WTC11 (cell line): ENCODE measurements around the gene ZNF711.
"Not testable (repeated sequence)": the region's sequence is repeated elsewhere in the genome, so short reads cannot be mapped to it uniquely, and the experiment has no call there.

Experiments used
- ATF1 ChIP-seq: sonication (generic); formaldehyde crosslinking; IDR thresholded peaks from 2 replicates; pipeline ENCODE4 v1.8.1; 2023; ENCODE audit warnings: mild to moderate bottlenecking, moderate library complexity, missing genetic modification reagents
- ATF3 ChIP-seq: sonication (generic); formaldehyde crosslinking; conservative IDR thresholded peaks from 2 replicates; pipeline ENCODE4 v1.8.1; 2022; ENCODE audit warnings: mild to moderate bottlenecking, missing genetic modification reagents
- CTCF ChIP-seq: fragments of 200-600 bp; IDR thresholded peaks from 2 replicates; pipeline ENCODE4 v1.8.0; 2022; ENCODE audit warnings: antibody characterized with exemption
- HMGXB4 ChIP-seq: sonication (generic); formaldehyde crosslinking; IDR thresholded peaks from 2 replicates; pipeline ENCODE4 v1.8.1; 2023; ENCODE audit warnings: mild to moderate bottlenecking, moderate library complexity, missing genetic modification reagents
- RELA ChIP-seq: sonication (generic); formaldehyde crosslinking; IDR thresholded peaks from 2 replicates; pipeline ENCODE4 v1.8.1; 2022; ENCODE audit warnings: missing genetic modification reagents, mild to moderate bottlenecking, borderline replicate concordance
- TEAD4 ChIP-seq: sonication (generic); formaldehyde crosslinking; IDR thresholded peaks from 2 replicates; pipeline ENCODE4 v1.8.0; 2022; ENCODE audit warnings: mild to moderate bottlenecking, missing genetic modification reagents
- TF ChIP-seq, protein P1 (sequence below): sonication (generic); formaldehyde crosslinking; IDR thresholded peaks from 2 replicates; pipeline ENCODE4 v1.8.0; 2022; ENCODE audit warnings: mild to moderate bottlenecking, missing genetic modification reagents
- TF ChIP-seq, protein P2 (sequence below): sonication (generic); formaldehyde crosslinking; IDR thresholded peaks from 2 replicates; pipeline ENCODE4 v1.8.1; 2022; ENCODE audit warnings: mild to moderate bottlenecking, moderate library complexity, missing genetic modification reagents
- TF ChIP-seq, protein P3 (sequence below): sonication (generic); formaldehyde crosslinking; IDR thresholded peaks from 2 replicates; pipeline ENCODE4 v1.8.1; 2023; ENCODE audit warnings: mild to moderate bottlenecking, missing genetic modification reagents, borderline replicate concordance

DNA sequence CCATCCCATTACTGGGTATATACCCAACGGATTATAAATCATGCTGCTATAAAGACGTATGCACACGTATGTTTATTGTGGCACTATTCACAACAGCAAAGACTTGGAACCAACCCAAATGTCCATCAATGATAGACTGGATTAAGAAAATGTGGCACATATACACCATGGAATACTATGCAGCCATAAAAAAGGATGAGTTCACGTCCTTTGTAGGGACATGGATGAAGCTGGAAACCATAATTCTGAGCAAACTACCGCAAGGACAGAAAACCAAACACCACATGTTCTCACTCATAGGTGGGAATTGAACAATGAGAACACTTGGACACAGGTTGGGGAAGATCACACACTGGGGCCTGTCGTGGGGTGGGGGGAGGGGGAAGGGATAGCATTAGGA, 41.5 kb downstream of the ZNF711 start:
- TF ChIP-seq ATF1 (CRISPR knock-in tag); CTCF; TEAD4 (CRISPR knock-in tag); HMGXB4; RELA (CRISPR knock-in tag); ATF3 (CRISPR knock-in tag): not testable (repeated sequence)
- TF ChIP-seq, protein P1, sequence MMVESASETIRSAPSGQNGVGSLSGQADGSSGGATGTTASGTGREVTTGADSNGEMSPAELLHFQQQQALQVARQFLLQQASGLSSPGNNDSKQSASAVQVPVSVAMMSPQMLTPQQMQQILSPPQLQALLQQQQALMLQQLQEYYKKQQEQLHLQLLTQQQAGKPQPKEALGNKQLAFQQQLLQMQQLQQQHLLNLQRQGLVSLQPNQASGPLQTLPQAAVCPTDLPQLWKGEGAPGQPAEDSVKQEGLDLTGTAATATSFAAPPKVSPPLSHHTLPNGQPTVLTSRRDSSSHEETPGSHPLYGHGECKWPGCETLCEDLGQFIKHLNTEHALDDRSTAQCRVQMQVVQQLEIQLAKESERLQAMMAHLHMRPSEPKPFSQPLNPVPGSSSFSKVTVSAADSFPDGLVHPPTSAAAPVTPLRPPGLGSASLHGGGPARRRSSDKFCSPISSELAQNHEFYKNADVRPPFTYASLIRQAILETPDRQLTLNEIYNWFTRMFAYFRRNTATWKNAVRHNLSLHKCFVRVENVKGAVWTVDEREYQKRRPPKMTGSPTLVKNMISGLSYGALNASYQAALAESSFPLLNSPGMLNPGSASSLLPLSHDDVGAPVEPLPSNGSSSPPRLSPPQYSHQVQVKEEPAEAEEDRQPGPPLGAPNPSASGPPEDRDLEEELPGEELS: not testable (repeated sequence)
- TF ChIP-seq, protein P2, sequence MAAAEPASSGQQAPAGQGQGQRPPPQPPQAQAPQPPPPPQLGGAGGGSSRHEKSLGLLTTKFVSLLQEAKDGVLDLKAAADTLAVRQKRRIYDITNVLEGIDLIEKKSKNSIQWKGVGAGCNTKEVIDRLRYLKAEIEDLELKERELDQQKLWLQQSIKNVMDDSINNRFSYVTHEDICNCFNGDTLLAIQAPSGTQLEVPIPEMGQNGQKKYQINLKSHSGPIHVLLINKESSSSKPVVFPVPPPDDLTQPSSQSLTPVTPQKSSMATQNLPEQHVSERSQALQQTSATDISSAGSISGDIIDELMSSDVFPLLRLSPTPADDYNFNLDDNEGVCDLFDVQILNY (CRISPR knock-in tag): not testable (repeated sequence)
- TF ChIP-seq, protein P3, sequence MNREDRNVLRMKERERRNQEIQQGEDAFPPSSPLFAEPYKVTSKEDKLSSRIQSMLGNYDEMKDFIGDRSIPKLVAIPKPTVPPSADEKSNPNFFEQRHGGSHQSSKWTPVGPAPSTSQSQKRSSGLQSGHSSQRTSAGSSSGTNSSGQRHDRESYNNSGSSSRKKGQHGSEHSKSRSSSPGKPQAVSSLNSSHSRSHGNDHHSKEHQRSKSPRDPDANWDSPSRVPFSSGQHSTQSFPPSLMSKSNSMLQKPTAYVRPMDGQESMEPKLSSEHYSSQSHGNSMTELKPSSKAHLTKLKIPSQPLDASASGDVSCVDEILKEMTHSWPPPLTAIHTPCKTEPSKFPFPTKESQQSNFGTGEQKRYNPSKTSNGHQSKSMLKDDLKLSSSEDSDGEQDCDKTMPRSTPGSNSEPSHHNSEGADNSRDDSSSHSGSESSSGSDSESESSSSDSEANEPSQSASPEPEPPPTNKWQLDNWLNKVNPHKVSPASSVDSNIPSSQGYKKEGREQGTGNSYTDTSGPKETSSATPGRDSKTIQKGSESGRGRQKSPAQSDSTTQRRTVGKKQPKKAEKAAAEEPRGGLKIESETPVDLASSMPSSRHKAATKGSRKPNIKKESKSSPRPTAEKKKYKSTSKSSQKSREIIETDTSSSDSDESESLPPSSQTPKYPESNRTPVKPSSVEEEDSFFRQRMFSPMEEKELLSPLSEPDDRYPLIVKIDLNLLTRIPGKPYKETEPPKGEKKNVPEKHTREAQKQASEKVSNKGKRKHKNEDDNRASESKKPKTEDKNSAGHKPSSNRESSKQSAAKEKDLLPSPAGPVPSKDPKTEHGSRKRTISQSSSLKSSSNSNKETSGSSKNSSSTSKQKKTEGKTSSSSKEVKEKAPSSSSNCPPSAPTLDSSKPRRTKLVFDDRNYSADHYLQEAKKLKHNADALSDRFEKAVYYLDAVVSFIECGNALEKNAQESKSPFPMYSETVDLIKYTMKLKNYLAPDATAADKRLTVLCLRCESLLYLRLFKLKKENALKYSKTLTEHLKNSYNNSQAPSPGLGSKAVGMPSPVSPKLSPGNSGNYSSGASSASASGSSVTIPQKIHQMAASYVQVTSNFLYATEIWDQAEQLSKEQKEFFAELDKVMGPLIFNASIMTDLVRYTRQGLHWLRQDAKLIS: not testable (repeated sequence)
